ENCODE results near the gene TIPARP.

GRCh38 chr3:156751461-156752025 is 77.2 kb downstream of the TIPARP start:
- TF ChIP-seq CTCF (conservative IDR thresholded peaks at IDR 0.05; ENCODE audit: low read length), result no peak
- TF ChIP-seq EZH2phosphoT487 (IDR thresholded peaks at IDR 0.05; ENCODE audit: borderline replicate concordance), result no peak
